HUES64 (cell line): Measurements from ENCODE around the gene ZNRF4.

Experiments
- H3K27ac ChIP-seq: 2 replicates; pipeline ENCODE4 v1.7.0; 2013; ENCODE audit warnings: low read depth, low read length, inconsistent platforms
- H3K27me3 ChIP-seq: 2 replicates; pipeline ENCODE4 v1.6.1; 2013; ENCODE audit warnings: mild to moderate bottlenecking, low read length; ENCODE audit not compliant: insufficient read depth
- H3K36me3 ChIP-seq: 2 replicates; pipeline ENCODE4 v1.6.1; 2013; ENCODE audit warnings: mild to moderate bottlenecking, low read length; ENCODE audit not compliant: insufficient read depth
- H3K4me1 ChIP-seq: 2 replicates; pipeline ENCODE4 v1.6.1; 2013; ENCODE audit warnings: mild to moderate bottlenecking, low read length, moderate library complexity; ENCODE audit not compliant: insufficient read depth
- H3K4me3 ChIP-seq: 2 replicates; pipeline ENCODE4 v1.5.1; 2013; ENCODE audit warnings: mild to moderate bottlenecking, low read length, moderate library complexity
- H3K9ac ChIP-seq: 2 replicates; pipeline ENCODE4 v1.6.1; 2013; ENCODE audit warnings: mild to moderate bottlenecking, low read depth, low read length
- H3K9me3 ChIP-seq: 2 replicates; pipeline ENCODE4 v1.6.1; 2013; ENCODE audit warnings: low read depth, low read length; ENCODE audit not compliant: insufficient read depth
- WGBS: fragments of 150-250, 120-280 bp; methylation state at CpG from one replicate; pipeline ENCODE4 v1.1.7; 2013; ENCODE audit warnings: missing lambda C conversion rate; 5-methylcytosine and 5-hydroxymethylcytosine counted together

ZNRF4 gene

DNA sequence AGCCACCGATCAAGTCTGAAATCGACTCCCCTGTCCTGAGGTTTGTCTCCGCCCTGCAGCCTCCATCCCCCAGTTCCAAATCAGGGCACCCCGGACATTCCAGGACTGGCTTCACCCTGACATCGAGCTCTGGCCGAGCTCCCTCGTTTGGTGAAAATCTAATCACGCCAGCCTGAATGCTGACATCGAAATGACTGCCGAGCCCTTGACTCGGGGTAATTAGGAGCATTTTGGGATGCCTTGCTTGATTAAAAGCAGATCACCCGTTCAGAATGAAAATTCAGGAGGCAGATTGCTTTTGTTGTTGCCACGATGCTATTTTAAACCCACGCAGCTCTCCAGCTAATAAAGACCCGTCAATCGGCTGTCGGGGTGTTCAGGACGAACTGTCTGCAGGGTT lies 34.3 kb downstream of the ZNRF4 start:
- peaks cover 34% of the 10 kb centered on the region for H3K27me3 ChIP-seq
- H3K9ac ChIP-seq: no peak overlapping the region
- 78% methylated on average over 18 of the region's 18 CpGs for WGBS
- H3K36me3 ChIP-seq: no peaks in the 10 kb centered on the region
- H3K9me3 ChIP-seq: no peaks in the 10 kb centered on the region
- 0 out of 2 replicates have a peak, but pooled peaks cover 3% of the 10 kb centered on the region for H3K4me1 ChIP-seq
- H3K27ac ChIP-seq: no peak overlapping the region
- H3K4me3 ChIP-seq: no peak overlapping the region

DNA sequence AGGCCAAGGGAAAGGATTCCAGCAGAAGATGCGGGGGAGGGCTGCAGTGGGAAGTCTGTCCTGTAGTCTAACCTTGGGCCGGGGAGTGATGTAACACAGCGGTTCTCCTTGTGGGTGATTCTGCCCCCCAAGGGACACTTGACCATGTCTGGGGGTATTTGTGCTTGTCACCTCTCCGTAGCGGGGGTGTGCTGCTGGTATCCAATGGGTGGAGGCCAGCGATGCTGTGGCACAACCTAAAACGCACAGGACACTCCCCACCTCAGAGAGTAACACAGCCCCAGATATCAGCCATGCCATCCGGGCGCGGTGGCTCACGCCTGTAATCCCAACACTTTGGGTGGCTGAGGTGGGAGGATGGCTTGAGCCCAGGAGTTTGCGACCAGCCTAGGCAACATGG lies 36.3 kb downstream of the ZNRF4 start:
- 0 out of 2 replicates have a peak, but pooled peaks cover 3% of the 10 kb centered on the region for H3K4me1 ChIP-seq
- no peaks in the 10 kb centered on the region for H3K9me3 ChIP-seq
- H3K27ac ChIP-seq: no peak overlapping the region
- H3K27me3 ChIP-seq: peaks cover 53% of the 10 kb centered on the region
- H3K36me3 ChIP-seq: no peaks in the 10 kb centered on the region
- H3K9ac ChIP-seq: no peak overlapping the region
- 95% methylated on average over 7 of the region's 12 CpGs for WGBS
- no peak overlapping the region for H3K4me3 ChIP-seq

- Histone ChIP-seq H3K4me3 (peak overlapping the region; percentile 34; the same call in 1 of the 2 replicates), H3K27ac (no peak overlapping the region), H3K27me3 (peaks cover 58% of the 10 kb centered on the region), H3K9me3 (no peaks in the 10 kb centered on the region), H3K36me3 (no peaks in the 10 kb centered on the region), H3K4me1 (0 out of 2 replicates have a peak, but pooled peaks cover 3% of the 10 kb centered on the region), H3K9ac (peak overlapping the region; percentile 33; the same call in 1 of the 2 replicates)
- WGBS: 59% methylated on average over 8 of the region's 8 CpGs
These were observed 37.0 kb downstream of the ZNRF4 start for GRCh38 chr19:5492281-5492634.

- no peaks in the 10 kb centered on the region for H3K36me3 ChIP-seq
- H3K9me3 ChIP-seq: no peaks in the 10 kb centered on the region
- peak overlapping the region; percentile 33; the same call in 1 of the 2 replicates for H3K9ac ChIP-seq
- no peak overlapping the region; the same call in 1 of the 2 replicates for H3K27ac ChIP-seq
- H3K27me3 ChIP-seq: peaks cover 63% of the 10 kb centered on the region
- 0 out of 2 replicates have a peak, but pooled peaks cover 3% of the 10 kb centered on the region for H3K4me1 ChIP-seq
- H3K4me3 ChIP-seq: peak overlapping the region; percentile 34; the same call in 1 of the 2 replicates
- WGBS: 17% methylated on average over 31 of the region's 31 CpGs
These were observed 37.6 kb downstream of the ZNRF4 start for GRCh38 chr19:5492635-5493409.

GRCh38 chr19:5494773-5495172 lies 39.6 kb downstream of the ZNRF4 start:
- Histone ChIP-seq H3K4me3 (no peak overlapping the region), H3K4me1 (0 out of 2 replicates have a peak, but pooled peaks cover 3% of the 10 kb centered on the region), H3K27ac (no peak overlapping the region), H3K9ac (no peak overlapping the region), H3K36me3 (no peaks in the 10 kb centered on the region), H3K27me3 (peaks cover 77% of the 10 kb centered on the region), H3K9me3 (no peaks in the 10 kb centered on the region)
- 33% methylated on average over 11 of the region's 11 CpGs for WGBS

DNA sequence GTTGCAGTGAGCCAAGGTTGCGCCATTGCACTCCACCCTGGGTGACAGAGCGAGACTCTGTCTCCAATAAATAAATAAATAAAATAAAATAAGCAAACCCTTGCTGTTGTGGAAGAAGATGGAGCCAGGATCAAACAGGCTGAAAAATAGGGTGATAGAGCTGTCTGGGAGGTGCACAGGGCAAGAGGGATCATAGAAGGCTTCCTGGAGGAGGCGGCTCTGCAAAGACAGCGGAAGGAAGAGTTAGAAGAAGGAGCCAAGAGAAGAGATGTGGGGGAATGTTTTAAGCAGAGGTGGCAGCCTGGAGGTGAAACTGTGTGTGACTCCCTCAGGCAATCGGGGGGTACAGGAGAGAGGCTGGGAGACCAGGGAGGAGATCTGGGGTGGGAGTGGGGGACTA lies 40.6 kb downstream of the ZNRF4 start:
- Histone ChIP-seq H3K9me3 (no peaks in the 10 kb centered on the region), H3K4me1 (0 out of 2 replicates have a peak, but pooled peaks cover 3% of the 10 kb centered on the region), H3K27me3 (peaks cover 85% of the 10 kb centered on the region), H3K27ac (no peak overlapping the region), H3K9ac (no peak overlapping the region), H3K4me3 (no peak overlapping the region), H3K36me3 (no peaks in the 10 kb centered on the region)
- 94% methylated on average over 3 of the region's 5 CpGs for WGBS

GRCh38 chr19:5497297-5497696 lies 42.1 kb downstream of the ZNRF4 start:
- Histone ChIP-seq H3K9ac (no peak overlapping the region), H3K36me3 (no peaks in the 10 kb centered on the region), H3K9me3 (peaks cover 5% of the 10 kb centered on the region; the same call in 1 of the 2 replicates), H3K4me3 (no peak overlapping the region), H3K27ac (no peak overlapping the region), H3K27me3 (peaks cover 90% of the 10 kb centered on the region), H3K4me1 (0 out of 2 replicates have a peak, but pooled peaks cover 3% of the 10 kb centered on the region)
- 75% methylated on average over 5 of the region's 5 CpGs for WGBS

DNA sequence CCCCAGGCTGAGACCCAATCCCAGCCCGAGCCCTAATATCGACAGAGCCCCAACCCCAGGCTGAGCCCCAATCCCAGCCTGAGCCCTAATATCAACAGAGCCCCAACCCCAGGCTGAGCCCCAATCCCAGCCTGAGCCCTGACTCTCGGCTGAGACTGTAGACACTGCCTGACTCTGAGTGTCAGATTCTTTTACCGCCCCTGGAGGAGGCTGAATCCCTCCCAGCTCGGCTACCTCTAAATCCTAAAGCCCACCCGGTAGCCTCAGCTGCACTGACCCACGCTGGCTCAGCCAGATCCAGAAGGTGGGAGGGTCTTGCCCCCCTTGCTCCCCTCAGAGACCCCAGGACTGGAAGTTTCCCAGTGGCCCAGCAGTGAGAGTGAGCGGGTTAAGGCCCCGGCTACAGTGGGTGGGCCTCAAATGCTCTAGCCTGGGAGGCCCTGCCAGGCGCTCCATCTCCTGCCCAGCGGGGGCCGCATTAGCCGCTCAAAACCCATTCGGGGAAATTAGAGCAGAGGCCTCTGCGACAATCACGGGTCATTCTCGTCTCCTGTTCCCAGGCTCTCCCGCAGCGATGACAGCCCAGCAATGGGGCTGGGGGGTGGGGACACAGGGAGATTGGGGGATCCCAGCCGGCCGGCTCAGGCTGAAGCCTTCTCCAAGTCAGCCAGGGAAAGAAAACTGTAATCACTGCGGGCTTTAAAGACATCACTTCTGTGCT lies 43.8 kb downstream of the ZNRF4 start:
- Histone ChIP-seq H3K36me3 (no peaks in the 10 kb centered on the region), H3K9me3 (peaks cover 14% of the 10 kb centered on the region; the same call in 1 of the 2 replicates), H3K27ac (peak overlapping the region; percentile 45; the same call in 1 of the 2 replicates), H3K4me3 (no peak overlapping the region), H3K4me1 (no peaks in the 10 kb centered on the region), H3K27me3 (peaks cover 74% of the 10 kb centered on the region), H3K9ac (no peak overlapping the region)
- WGBS: 8% methylated on average over 22 of the region's 22 CpGs

- Histone ChIP-seq H3K9me3 (peaks cover 18% of the 10 kb centered on the region; the same call in 1 of the 2 replicates), H3K9ac (no peak overlapping the region), H3K27me3 (peaks cover 48% of the 10 kb centered on the region), H3K4me3 (no peak overlapping the region), H3K36me3 (no peaks in the 10 kb centered on the region), H3K27ac (no peak overlapping the region), H3K4me1 (no peaks in the 10 kb centered on the region)
- 84% methylated on average over 2 of the region's 2 CpGs for WGBS
These were observed 46.7 kb downstream of the ZNRF4 start for GRCh38 chr19:5501907-5502306.

DNA sequence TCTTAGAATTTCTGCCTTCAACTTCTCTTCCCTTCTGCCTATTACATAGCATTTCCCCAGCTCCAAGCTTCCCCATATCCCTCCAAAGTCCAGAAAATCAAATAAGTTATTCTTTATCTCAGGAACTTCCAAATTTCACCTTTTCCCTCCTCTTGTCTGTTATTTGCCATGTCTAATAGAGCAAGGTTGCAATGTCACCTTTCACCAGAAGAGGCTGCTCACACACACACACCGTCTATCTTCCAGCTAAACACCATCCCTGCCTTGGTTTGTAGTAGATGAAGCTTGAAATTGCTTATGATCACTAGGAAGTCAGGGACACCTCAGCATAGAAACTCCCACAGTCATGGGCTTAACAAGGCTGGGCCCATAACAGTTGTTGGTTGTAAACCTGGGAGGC lies 48.4 kb downstream of the ZNRF4 start:
- Histone ChIP-seq H3K4me1 (no peaks in the 10 kb centered on the region), H3K4me3 (no peak overlapping the region), H3K9me3 (peaks cover 18% of the 10 kb centered on the region; the same call in 1 of the 2 replicates), H3K9ac (no peak overlapping the region), H3K36me3 (no peaks in the 10 kb centered on the region), H3K27ac (no peak overlapping the region), H3K27me3 (peaks cover 33% of the 10 kb centered on the region)
- no CpG with 5 or more reads among the region's 1 CpG for WGBS

- 61% methylated on average over 2 of the region's 2 CpGs for WGBS
These were observed 48.9 kb downstream of the ZNRF4 start for GRCh38 chr19:5504114-5504513.

More at GRCh38 chr19:5504114-5504513, 48.9 kb downstream of the ZNRF4 start:
- Histone ChIP-seq H3K9ac (no peak overlapping the region), H3K27ac (no peak overlapping the region), H3K4me1 (no peaks in the 10 kb centered on the region), H3K27me3 (peaks cover 29% of the 10 kb centered on the region), H3K36me3 (no peaks in the 10 kb centered on the region), H3K9me3 (peaks cover 18% of the 10 kb centered on the region; the same call in 1 of the 2 replicates), H3K4me3 (no peak overlapping the region)
